Limb (tissue), 2 donors: ENCODE results near the gene RAB12.

Experiments
- DNase-seq, 2 donors: peaks; one replicate each; pipeline ENCODE4 v3.0.0-alpha.2; 2016; ENCODE audit errors: extremely low spot score in 2 of 2

Gene RAB12

GRCh38 chr18:8681196-8681595 is 72.0 kb downstream of the RAB12 start:
- DNase-seq, result no peak

GRCh38 chr18:8684577-8684976 is 75.3 kb downstream of the RAB12 start:
- no peak for DNase-seq

DNA sequence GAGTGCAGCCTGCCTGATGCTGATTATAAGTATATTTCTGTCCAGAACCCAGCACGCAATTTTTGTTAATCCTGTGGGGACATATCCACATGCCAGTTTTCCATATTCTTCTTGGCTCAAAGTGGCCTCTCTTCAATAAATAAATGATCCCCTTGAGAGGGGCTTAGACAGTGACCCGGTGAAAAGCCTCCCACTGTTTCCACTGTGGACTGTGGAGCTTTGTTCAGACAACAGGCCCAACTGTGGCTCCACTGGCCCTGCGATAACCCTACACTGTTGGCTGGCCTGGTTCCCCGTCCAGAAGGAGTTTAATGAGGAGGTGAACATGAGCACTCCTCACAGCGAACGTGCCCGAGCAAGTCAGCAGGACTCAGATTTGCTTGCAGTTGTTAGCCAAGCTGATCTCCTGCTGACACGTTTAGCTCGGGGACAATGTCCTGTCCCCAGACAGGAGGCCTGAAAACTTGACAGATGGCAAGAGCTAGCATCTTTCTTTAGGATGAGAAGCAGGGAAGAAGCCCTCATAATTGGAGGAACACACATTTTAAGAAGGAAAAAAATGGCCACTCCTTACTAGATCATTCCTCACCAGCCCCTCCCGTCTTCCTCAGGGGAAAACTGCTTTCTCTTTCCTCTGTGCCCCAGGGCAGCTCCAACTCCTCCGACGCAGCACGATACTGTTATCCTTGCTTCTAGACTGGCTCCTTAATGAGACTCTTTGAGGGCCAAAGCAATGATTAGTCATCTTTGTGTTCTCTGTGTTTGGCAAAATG is 76.1 kb downstream of the RAB12 start:
- DNase-seq, result no peak

GRCh38 chr18:8685914-8686216 is 76.6 kb downstream of the RAB12 start:
- no peak for DNase-seq

GRCh38 chr18:8686611-8687010 is 77.4 kb downstream of the RAB12 start:
- DNase-seq, result no peak

DNA sequence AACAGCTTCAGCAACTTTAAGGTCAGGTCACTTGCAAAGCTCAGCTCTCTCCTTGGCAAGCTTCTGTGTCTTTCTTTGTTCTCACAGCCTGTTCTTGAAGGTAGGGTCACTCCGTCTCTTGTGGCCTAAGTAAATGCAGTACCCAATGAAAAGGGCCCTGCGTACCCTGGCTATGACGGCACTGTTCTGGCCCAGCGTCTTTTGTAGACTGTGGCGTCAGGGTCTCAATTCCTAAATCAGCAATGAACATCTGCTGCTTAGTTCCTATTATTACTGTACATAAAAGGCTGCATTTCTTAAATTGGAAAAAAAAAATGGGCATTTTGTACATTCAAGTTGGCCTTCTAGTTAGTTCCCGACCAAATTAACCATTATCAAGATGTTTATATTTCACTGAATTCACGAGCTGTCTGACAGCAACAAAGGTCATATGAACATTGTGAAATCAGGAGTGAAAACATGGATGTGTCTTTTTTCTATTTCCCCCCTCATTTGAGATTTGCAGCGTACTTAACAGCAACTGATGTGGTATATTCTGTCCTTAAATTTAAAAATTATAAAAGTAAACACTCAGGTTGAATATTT is 79.1 kb downstream of the RAB12 start:
- DNase-seq, result no peak

GRCh38 chr18:8688816-8689215 is 79.6 kb downstream of the RAB12 start:
- DNase-seq, result no peak
